Progenitor cell of endocrine pancreas (in vitro differentiated cells): Measurements from ENCODE around the gene CEL. TPM values are rescaled to one million over a fixed set of nuclear protein-coding genes. Genes with fewer than 3 reads are reported as not detected.

Experiments
- DNase-seq: peaks from one replicate; pipeline ENCODE4 v3.0.0; 2021; ENCODE audit warnings: low spot score; ENCODE audit not compliant: unreplicated experiment
- H3K27ac Mint-ChIP-seq: 2 replicates; pipeline ENCODE4 v1.8.0; 2021; ENCODE audit warnings: mild to moderate bottlenecking, moderate library complexity, mixed read lengths
- H3K27me3 Mint-ChIP-seq: 2 replicates; pipeline ENCODE4 v1.8.0; 2021; ENCODE audit warnings: mixed read lengths
- H3K36me3 Mint-ChIP-seq: 2 replicates; pipeline ENCODE4 v1.8.0; 2022; ENCODE audit warnings: mixed read lengths; ENCODE audit not compliant: insufficient read depth
- H3K4me1 Mint-ChIP-seq: 2 replicates; pipeline ENCODE4 v1.8.0; 2021; ENCODE audit warnings: low read depth, mixed read lengths
- H3K4me3 Mint-ChIP-seq: 2 replicates; pipeline ENCODE4 v1.8.0; 2021; ENCODE audit warnings: low read depth, mild to moderate bottlenecking, moderate library complexity, mixed read lengths
- H3K9me3 Mint-ChIP-seq: 2 replicates; pipeline ENCODE4 v1.8.0; 2021; ENCODE audit warnings: low read depth, mixed read lengths
- total RNA-seq: library from RNA; stranded (reverse); gene quantifications from 2 replicates; pipeline ENCODE4 v1.2.1, GENCODE V29; 2021
- TF ChIP-seq, protein P1 (sequence below): fragments of 200-600 bp; sonication (generic); IDR thresholded peaks from one replicate; pipeline ENCODE4 v1.5.0; 2021; ENCODE audit warnings: antibody characterized with exemption, mild to moderate bottlenecking; ENCODE audit not compliant: unreplicated experiment

The CEL gene
- total RNA-seq, 1 donor from 2014 or later: 5.2 TPM

DNA sequence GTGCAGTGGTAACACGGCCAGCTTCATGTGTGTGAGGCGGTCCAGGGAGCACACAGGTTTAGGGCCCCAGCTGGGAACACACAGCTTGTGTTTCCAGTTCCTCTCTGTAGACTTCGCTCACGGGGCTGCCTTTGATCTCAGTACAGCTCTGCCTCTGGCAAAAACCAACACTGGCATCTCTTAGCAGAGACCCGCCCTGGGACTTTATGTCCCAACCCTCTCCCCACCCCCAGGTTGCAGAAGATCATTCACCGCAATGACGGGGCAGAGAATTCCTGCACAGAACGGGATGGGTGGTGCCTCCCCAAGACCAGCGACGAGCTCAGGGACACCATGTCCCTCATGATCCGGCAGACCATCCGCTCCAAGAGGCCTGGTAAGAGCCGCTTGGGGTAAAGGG, 5.2 kb upstream of the CEL start:
- Mint-ChIP-seq H3K27ac (no peak overlapping the region), H3K4me3 (no peak overlapping the region), H3K36me3 (peaks cover 9% of the 10 kb centered on the region), H3K9me3 (no peaks in the 10 kb centered on the region), H3K27me3 (no peaks in the 10 kb centered on the region), H3K4me1 (peaks cover 2% of the 10 kb centered on the region)
- TF ChIP-seq, protein P1, sequence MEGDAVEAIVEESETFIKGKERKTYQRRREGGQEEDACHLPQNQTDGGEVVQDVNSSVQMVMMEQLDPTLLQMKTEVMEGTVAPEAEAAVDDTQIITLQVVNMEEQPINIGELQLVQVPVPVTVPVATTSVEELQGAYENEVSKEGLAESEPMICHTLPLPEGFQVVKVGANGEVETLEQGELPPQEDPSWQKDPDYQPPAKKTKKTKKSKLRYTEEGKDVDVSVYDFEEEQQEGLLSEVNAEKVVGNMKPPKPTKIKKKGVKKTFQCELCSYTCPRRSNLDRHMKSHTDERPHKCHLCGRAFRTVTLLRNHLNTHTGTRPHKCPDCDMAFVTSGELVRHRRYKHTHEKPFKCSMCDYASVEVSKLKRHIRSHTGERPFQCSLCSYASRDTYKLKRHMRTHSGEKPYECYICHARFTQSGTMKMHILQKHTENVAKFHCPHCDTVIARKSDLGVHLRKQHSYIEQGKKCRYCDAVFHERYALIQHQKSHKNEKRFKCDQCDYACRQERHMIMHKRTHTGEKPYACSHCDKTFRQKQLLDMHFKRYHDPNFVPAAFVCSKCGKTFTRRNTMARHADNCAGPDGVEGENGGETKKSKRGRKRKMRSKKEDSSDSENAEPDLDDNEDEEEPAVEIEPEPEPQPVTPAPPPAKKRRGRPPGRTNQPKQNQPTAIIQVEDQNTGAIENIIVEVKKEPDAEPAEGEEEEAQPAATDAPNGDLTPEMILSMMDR: no peak
- DNase-seq: no peak

DNA sequence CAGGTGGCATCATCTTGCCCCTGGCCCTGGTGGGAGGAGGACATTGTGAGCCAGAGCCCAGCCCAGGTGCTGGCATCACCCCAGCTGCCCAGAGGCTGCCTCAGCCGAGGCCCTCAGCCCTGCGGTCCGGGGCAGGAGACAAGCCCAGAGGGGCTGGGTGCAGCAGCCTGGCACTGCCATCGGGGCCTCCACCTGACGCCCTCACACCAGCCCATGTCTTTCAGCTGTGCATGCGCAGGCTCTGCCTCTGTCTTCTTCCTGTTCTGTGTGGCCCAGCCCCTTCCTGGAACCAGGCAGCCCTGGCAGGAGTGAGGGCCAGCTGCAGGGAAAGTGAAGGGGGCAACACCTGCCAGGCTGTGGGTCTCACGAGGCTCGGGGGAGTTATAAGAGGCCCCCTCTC, 4.8 kb upstream of the CEL start:
- no peaks in the 10 kb centered on the region for H3K27me3 Mint-ChIP-seq
- H3K27ac Mint-ChIP-seq: no peak overlapping the region
- no peak for DNase-seq
- no peaks in the 10 kb centered on the region for H3K9me3 Mint-ChIP-seq
- no peak overlapping the region for H3K4me3 Mint-ChIP-seq
- H3K36me3 Mint-ChIP-seq: peaks cover 9% of the 10 kb centered on the region
- H3K4me1 Mint-ChIP-seq: peaks cover 2% of the 10 kb centered on the region
- TF ChIP-seq, protein P1: no peak

DNA sequence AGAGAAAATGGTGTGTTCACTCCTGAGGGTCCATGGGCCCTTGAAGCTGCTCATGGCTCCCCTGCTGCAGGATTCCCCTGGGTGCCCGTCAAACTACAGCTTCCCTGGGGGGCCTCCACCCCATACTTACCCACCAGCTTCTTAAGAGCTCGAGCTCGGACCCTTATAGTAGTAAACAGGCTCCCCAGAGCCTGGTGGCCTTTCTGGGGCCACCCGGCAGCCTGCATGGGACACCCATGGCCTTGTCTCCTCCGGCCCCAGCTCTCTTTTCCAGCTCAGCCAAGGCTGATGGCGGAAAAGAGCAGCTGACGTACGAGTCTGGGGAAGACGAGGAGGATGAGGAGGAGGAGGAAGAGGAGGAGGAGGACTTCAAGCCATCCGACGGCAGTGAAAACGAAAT, 4.2 kb upstream of the CEL start:
- TF ChIP-seq, protein P1: no peak
- no peaks in the 10 kb centered on the region for H3K27me3 Mint-ChIP-seq
- no peak overlapping the region for H3K27ac Mint-ChIP-seq
- no peak overlapping the region for H3K4me3 Mint-ChIP-seq
- DNase-seq: no peak
- H3K4me1 Mint-ChIP-seq: peaks cover 2% of the 10 kb centered on the region
- H3K9me3 Mint-ChIP-seq: no peaks in the 10 kb centered on the region
- H3K36me3 Mint-ChIP-seq: peaks cover 9% of the 10 kb centered on the region

DNA sequence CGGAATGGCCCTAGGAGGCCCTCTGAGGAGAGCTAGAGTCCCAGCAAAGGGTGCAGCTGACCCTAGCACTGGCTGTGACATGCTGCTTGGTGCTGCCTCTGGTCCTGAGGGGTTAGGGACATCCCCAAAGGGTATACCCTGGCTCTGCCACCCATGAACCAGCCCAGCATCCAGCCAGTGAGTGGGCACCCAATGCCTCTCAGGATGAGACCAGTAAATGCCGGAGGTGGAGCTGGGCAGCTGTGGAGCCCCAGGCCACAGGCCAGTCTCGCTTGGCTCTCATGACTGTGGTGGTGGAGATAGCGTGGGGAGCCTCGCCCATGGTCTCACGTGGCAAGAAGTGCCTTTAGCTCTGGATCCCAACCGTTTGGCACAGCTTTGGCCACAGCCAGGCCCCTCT, 3.7 kb upstream of the CEL start:
- no peaks in the 10 kb centered on the region for H3K9me3 Mint-ChIP-seq
- TF ChIP-seq, protein P1: no peak
- no peak overlapping the region for H3K4me3 Mint-ChIP-seq
- H3K27ac Mint-ChIP-seq: no peak overlapping the region
- no peak for DNase-seq
- no peaks in the 10 kb centered on the region for H3K27me3 Mint-ChIP-seq
- peaks cover 9% of the 10 kb centered on the region for H3K36me3 Mint-ChIP-seq
- peaks cover 2% of the 10 kb centered on the region for H3K4me1 Mint-ChIP-seq

DNA sequence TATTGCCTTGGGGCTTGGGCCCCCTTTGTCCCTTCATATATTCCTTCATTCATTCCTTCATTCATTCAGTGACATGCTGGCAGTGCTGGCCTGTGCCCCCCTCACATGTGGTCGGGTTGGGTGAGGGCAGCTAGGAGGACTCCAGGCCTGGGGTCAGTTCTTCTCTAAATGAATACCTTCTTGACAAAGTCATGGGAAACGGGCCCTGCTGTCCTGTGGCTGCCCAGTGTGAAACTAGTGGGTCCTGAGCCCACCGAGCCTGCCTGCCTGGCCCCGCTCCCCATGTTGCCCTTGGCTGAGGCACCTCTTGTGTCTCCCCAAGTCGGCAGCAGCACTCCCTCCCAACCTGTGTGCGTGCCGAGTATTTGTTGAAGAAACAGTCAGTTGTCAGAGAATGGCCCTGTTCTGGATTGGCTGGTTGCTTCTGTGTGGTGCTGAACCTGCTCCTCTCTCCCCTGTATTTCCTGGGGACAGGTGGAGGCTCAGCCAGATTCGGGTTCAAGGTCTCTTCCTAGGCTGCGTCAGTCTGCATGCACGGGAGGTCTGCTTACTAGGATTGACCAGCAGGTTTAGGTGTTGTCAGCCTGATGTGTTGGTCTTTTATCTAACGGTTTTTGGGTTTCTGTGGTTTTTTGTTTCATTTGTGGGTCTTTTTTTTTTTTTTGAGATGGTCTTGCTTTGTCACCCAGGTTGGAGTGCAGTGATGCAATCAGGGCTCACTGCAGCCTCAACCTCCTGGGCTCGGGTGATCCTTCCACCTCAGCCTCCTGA, 3.0 kb upstream of the CEL start:
- TF ChIP-seq, protein P1: no peak
- no peak overlapping the region for H3K4me3 Mint-ChIP-seq
- H3K9me3 Mint-ChIP-seq: no peaks in the 10 kb centered on the region
- H3K4me1 Mint-ChIP-seq: peaks cover 2% of the 10 kb centered on the region
- no peak overlapping the region for H3K27ac Mint-ChIP-seq
- no peak for DNase-seq
- no peaks in the 10 kb centered on the region for H3K27me3 Mint-ChIP-seq
- H3K36me3 Mint-ChIP-seq: peaks cover 9% of the 10 kb centered on the region
